OCI-LY1 (cell line): Measurements from ENCODE around the gene SAMMSON.

Experiments used
- H2AFZ ChIP-seq: fragments of 200-600 bp; sonication (generic), shearing (Covaris generic); 2 replicates; pipeline ENCODE4 v1.6.0; 2014; ENCODE audit warnings: antibody characterized with exemption, mild to moderate bottlenecking, low read length
- H3F3A ChIP-seq: fragments of 200-600 bp; sonication (generic), shearing (Covaris generic); 2 replicates; pipeline ENCODE4 v1.6.0; 2014; ENCODE audit warnings: mild to moderate bottlenecking, antibody characterized with exemption, low read length, moderate library complexity; ENCODE audit not compliant: insufficient read depth
- H3K27ac ChIP-seq: fragments of 200-600 bp; sonication (generic); 2 replicates; pipeline ENCODE4 v1.5.1; 2014; ENCODE audit warnings: low read length, mixed run types, mild to moderate bottlenecking, low read depth; ENCODE audit not compliant: poor library complexity, severe bottlenecking
- H3K27me3 ChIP-seq: fragments of 200-600 bp; sonication (generic); 2 replicates; pipeline ENCODE4 v1.6.0; 2014; ENCODE audit warnings: antibody characterized with exemption, mild to moderate bottlenecking, low read length, moderate library complexity; ENCODE audit not compliant: insufficient read depth
- H3K36me3 ChIP-seq: fragments of 200-600 bp; sonication (generic); 2 replicates; pipeline ENCODE4 v1.6.1; 2014; ENCODE audit warnings: mild to moderate bottlenecking, antibody characterized with exemption, low read length, moderate library complexity, mixed read lengths; ENCODE audit not compliant: insufficient read depth
- H3K4me1 ChIP-seq: fragments of 200-600 bp; sonication (generic); 2 replicates; pipeline ENCODE4 v1.5.1; 2014; ENCODE audit warnings: mild to moderate bottlenecking, low read length, moderate library complexity; ENCODE audit not compliant: insufficient read depth, severe bottlenecking
- H3K4me2 ChIP-seq: fragments of 200-600 bp; sonication (generic), shearing (Covaris generic); 2 replicates; pipeline ENCODE4 v1.6.1; 2014; ENCODE audit warnings: low read length
- H3K4me3 ChIP-seq: fragments of 200-600 bp; sonication (generic); 2 replicates; pipeline ENCODE4 v1.5.1; 2014; ENCODE audit warnings: low read length, low read depth, mild to moderate bottlenecking, mixed read lengths; ENCODE audit not compliant: poor library complexity, severe bottlenecking
- H3K79me2 ChIP-seq: fragments of 200-600 bp; shearing (Covaris generic); 2 replicates; pipeline ENCODE4 v1.6.1; 2016; ENCODE audit warnings: mixed run types, low read length, mixed read lengths; ENCODE audit not compliant: insufficient read depth
- H3K9ac ChIP-seq: fragments of 200-600 bp; sonication (generic), shearing (Covaris generic); 2 replicates; pipeline ENCODE4 v1.6.1; 2014; ENCODE audit warnings: mild to moderate bottlenecking, low read length, mixed read lengths
- H3K9me2 ChIP-seq: fragments of 200-600 bp; sonication (generic), shearing (Covaris generic); 2 replicates; pipeline ENCODE4 v1.6.1; 2014; ENCODE audit warnings: low read depth, mild to moderate bottlenecking, low read length, mixed read lengths
- H3K9me3 ChIP-seq: fragments of 200-600 bp; shearing (Covaris generic); 2 replicates; pipeline ENCODE4 v1.6.1; 2014; ENCODE audit warnings: low read length, mixed read lengths
- H4K20me1 ChIP-seq: fragments of 200-600 bp; sonication (generic), shearing (Covaris generic); 2 replicates; pipeline ENCODE4 v1.6.0; 2016; ENCODE audit warnings: mild to moderate bottlenecking, low read length; ENCODE audit not compliant: insufficient read depth
- EZH2 ChIP-seq: fragments of 200-600 bp; sonication (generic), shearing (Covaris generic); IDR thresholded peaks from 2 replicates; pipeline ENCODE4 v1.8.0; 2017; ENCODE audit warnings: borderline replicate concordance, mixed run types, mild to moderate bottlenecking, antibody characterized with exemption, low read length, moderate library complexity, mixed read lengths
- TF ChIP-seq, protein P1 (sequence below): fragments of 200-600 bp; sonication (generic), shearing (Covaris generic); IDR thresholded peaks from 2 replicates; pipeline ENCODE4 v1.5.1; 2017; ENCODE audit warnings: mild to moderate bottlenecking, antibody characterized with exemption, low read length, moderate library complexity, mixed read lengths

The SAMMSON gene

DNA sequence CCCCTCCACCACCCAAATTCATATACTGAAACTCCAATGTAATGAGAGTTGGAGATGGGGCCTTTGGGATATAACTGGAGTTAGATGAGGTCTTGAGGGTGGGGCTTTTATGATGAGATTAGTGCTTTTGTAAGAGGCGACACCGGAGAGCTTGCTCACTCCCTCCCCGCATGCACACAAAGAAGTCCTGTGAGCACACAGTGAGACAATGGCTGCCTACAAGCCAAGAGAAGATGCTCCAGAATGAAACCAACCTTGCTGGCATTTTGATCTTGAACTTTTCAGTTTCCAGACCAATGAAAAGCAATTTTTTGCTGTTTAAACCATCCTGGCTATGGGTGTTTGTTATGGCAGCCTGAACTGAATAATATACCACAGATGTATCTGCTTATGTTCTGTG lies 109.0 kb downstream of the SAMMSON start:
- no peaks in the 10 kb centered on the region for H3K27me3 ChIP-seq
- no peak overlapping the region for H3K27ac ChIP-seq
- TF ChIP-seq, protein P1, sequence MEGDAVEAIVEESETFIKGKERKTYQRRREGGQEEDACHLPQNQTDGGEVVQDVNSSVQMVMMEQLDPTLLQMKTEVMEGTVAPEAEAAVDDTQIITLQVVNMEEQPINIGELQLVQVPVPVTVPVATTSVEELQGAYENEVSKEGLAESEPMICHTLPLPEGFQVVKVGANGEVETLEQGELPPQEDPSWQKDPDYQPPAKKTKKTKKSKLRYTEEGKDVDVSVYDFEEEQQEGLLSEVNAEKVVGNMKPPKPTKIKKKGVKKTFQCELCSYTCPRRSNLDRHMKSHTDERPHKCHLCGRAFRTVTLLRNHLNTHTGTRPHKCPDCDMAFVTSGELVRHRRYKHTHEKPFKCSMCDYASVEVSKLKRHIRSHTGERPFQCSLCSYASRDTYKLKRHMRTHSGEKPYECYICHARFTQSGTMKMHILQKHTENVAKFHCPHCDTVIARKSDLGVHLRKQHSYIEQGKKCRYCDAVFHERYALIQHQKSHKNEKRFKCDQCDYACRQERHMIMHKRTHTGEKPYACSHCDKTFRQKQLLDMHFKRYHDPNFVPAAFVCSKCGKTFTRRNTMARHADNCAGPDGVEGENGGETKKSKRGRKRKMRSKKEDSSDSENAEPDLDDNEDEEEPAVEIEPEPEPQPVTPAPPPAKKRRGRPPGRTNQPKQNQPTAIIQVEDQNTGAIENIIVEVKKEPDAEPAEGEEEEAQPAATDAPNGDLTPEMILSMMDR = no peak
- TF ChIP-seq EZH2 = no peak
- no peak overlapping the region for H3K9ac ChIP-seq
- no peaks in the 10 kb centered on the region for H3K4me1 ChIP-seq
- H3F3A ChIP-seq = no peaks in the 10 kb centered on the region
- H3K4me2 ChIP-seq = no peak overlapping the region
- H3K9me2 ChIP-seq = no peaks in the 10 kb centered on the region
- H3K36me3 ChIP-seq = no peaks in the 10 kb centered on the region
- H3K79me2 ChIP-seq = no peaks in the 10 kb centered on the region
- H4K20me1 ChIP-seq = no peaks in the 10 kb centered on the region
- no peak overlapping the region for H3K4me3 ChIP-seq
- H3K9me3 ChIP-seq = no peaks in the 10 kb centered on the region
- no peak overlapping the region for H2AFZ ChIP-seq

DNA sequence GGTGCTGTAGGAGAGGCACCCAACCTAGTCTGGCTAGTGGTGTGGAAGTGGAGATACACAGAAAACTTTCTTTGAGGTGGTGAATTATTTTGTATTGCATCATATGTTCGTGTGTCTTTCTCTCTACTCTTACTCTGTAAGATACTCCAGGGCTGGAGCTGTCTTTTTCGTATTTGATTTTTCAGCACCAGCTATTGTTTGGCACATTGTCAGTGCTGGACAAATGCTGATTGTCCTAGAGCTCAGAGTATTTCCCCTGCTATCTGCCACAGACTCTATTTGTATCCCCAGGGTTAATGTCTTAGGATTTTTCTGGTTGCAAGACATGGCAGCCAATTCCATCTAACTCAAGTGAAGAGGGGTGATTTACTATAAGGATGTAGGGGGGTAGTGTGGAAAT lies 110.5 kb downstream of the SAMMSON start:
- no peaks in the 10 kb centered on the region for H3K9me3 ChIP-seq
- H3K4me1 ChIP-seq = no peaks in the 10 kb centered on the region
- TF ChIP-seq EZH2 = no peak
- TF ChIP-seq, protein P1 = no peak
- no peak overlapping the region for H3K27ac ChIP-seq
- H3K36me3 ChIP-seq = no peaks in the 10 kb centered on the region
- H3K4me3 ChIP-seq = no peak overlapping the region
- no peaks in the 10 kb centered on the region for H4K20me1 ChIP-seq
- H3K79me2 ChIP-seq = no peaks in the 10 kb centered on the region
- no peaks in the 10 kb centered on the region for H3K9me2 ChIP-seq
- no peak overlapping the region for H2AFZ ChIP-seq
- H3K4me2 ChIP-seq = no peak overlapping the region
- H3F3A ChIP-seq = no peaks in the 10 kb centered on the region
- H3K9ac ChIP-seq = no peak overlapping the region
- H3K27me3 ChIP-seq = no peaks in the 10 kb centered on the region

DNA sequence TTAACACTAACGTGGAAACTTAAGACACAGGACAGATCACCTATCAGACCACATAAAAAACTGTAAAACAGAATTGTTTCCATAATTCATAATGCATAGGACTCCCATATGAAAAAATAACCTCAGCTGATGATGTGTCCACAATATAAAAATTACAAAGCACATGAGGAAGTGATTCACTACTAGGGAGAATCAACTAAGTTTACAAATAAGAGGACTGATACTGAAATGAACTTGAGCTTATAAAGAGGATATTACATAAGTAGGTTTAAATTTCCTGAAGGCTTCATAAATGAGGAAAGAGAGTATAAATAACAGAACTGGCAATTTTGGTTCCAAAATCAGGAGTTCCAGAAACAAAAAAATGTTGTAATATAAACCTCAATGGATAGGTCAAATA lies 111.9 kb downstream of the SAMMSON start:
- TF ChIP-seq, protein P1 = no peak
- no peak for TF ChIP-seq EZH2
- no peaks in the 10 kb centered on the region for H3K36me3 ChIP-seq
- H3F3A ChIP-seq = no peaks in the 10 kb centered on the region

More for the DNA sequence above, 111.9 kb downstream of the SAMMSON start:
- no peaks in the 10 kb centered on the region for H3K27me3 ChIP-seq
- no peaks in the 10 kb centered on the region for H3K79me2 ChIP-seq
- no peaks in the 10 kb centered on the region for H3K9me2 ChIP-seq
- H4K20me1 ChIP-seq = no peaks in the 10 kb centered on the region
- H3K4me2 ChIP-seq = no peak overlapping the region
- H3K9me3 ChIP-seq = no peaks in the 10 kb centered on the region
- no peaks in the 10 kb centered on the region for H3K4me1 ChIP-seq
- H3K9ac ChIP-seq = no peak overlapping the region
- no peak overlapping the region for H2AFZ ChIP-seq
- no peak overlapping the region for H3K27ac ChIP-seq
- H3K4me3 ChIP-seq = no peak overlapping the region
